Psoas muscle (tissue), 8 donors: ENCODE data around the gene CRYBB1. TPM values are rescaled to one million over a fixed set of nuclear protein-coding genes. Genes with fewer than 3 reads are reported as not detected.

Experiments
- ATAC-seq, 4 donors: fragments of 200-7000 bp; cut with Tn5 transposase; one replicate each; pipeline ENCODE4 v1.9.1; 2020; ENCODE audit warnings: moderate library complexity in 3 of 4, mild to moderate bottlenecking in 2 of 4
- DNase-seq, 2 donors: peaks; one replicate each; pipeline ENCODE4 v3.0.0-alpha.2; 2020
- H3K27ac ChIP-seq: fragments of 200-600 bp; one replicate; pipeline ENCODE4 v1.8.0; 2022
- H3K27me3 ChIP-seq, 3 donors: fragments of 200-600 bp in 1 of 3; one replicate each; pipeline versions ENCODE4 v1.6.1 to v1.8.0; 2013 to 2022; ENCODE audit warnings: low read length in 2 of 3, mild to moderate bottlenecking in 2 of 3, moderate library complexity in 1 of 3; ENCODE audit not compliant: insufficient read depth in 3 of 3
- H3K36me3 ChIP-seq, 2 donors: fragments of 200-600 bp in 1 of 2; one replicate each; pipeline versions ENCODE4 v1.6.1 to v1.8.0; 2013 to 2022; ENCODE audit warnings: low read depth in 1 of 2, mild to moderate bottlenecking in 1 of 2, moderate library complexity in 1 of 2; ENCODE audit not compliant: insufficient read depth in 1 of 2
- H3K4me1 ChIP-seq: fragments of 200-600 bp; one replicate; pipeline ENCODE4 v1.8.0; 2022
- H3K4me3 ChIP-seq: fragments of 200-600 bp; one replicate; pipeline ENCODE4 v1.8.0; 2022; ENCODE audit warnings: mild to moderate bottlenecking
- H3K9me3 ChIP-seq: fragments of 200-600 bp; one replicate; pipeline ENCODE4 v1.8.0; 2022
- CTCF ChIP-seq: fragments of 200-600 bp; IDR thresholded peaks from one replicate; pipeline ENCODE4 v1.8.0; 2022; ENCODE audit warnings: antibody characterized with exemption
- WGBS, 3 donors: extraction: QIAGEN DNeasy Blood & Tissue Kit; methylation state at CpG; one replicate each; pipeline versions ENCODE4 v1.1.6 to v1.1.7; 2013; 5-methylcytosine and 5-hydroxymethylcytosine counted together
- intact Hi-C, 2 donors: fragments of 100-400 bp; cut with DNase I; formaldehyde crosslinking; loops; one replicate each; pipeline versions ENCODE4 v1.11.0 to v1.14.2; 2022
- long read RNA-seq, 2 donors: library from polyadenylated mRNA; unstranded; transcript quantifications; one replicate each; pipeline ENCODE4 v2.0.0, GENCODE V29; 2021
- polyA plus RNA-seq, 3 donors: library from polyadenylated mRNA; stranded (reverse); fragments of 200-250 nt; gene quantifications; one replicate each; pipeline ENCODE4 v1.2.3, GENCODE V29; 2013
- total RNA-seq, 4 donors: library from RNA; stranded (reverse); fragmentation: NEBNext Ultra II Directional in 2 of 4; extraction: Animal tissue kit (Norgen Biotek cat#: 25700) in 2 of 4; gene quantifications; one replicate each; pipeline versions ENCODE4 v1.2.1 to v1.2.4, GENCODE V29; 2021 to 2023
- donor health status: healthy with polysubstance abuse.
- donor health status: DM: no; HTN: no; CAD: no; lungs with moderate emphysema.
- donor health status: Bipolar disorder and iron deficiency.
- donor health status: healthy.
- donor health status: DM: yes; HTN: yes; CAD: no.
- donor health status: DM: no; HTN: no; CAD: no.
- donor health status: DM: no; HTN: no; CAD: no.
- donor health status: DM: yes; HTN: yes; CAD: no.

CRYBB1 gene
- total RNA-seq (under 1 TPM in 3 of 4 donors, not detected in 1; 0.22 to 0.25 (median 0.25) TPM), polyA plus RNA-seq (under 1 TPM in 2 of 3 donors, not detected in 1; 0.14 to 0.21 TPM)
- long read RNA-seq, donor 1, partial matches to known transcripts: 1 of 1 reads
- long read RNA-seq, donor 1, other reads (novel, unspliced or antisense): 0 of 1 reads
- long read RNA-seq, donor 2: 0 reads

DNA sequence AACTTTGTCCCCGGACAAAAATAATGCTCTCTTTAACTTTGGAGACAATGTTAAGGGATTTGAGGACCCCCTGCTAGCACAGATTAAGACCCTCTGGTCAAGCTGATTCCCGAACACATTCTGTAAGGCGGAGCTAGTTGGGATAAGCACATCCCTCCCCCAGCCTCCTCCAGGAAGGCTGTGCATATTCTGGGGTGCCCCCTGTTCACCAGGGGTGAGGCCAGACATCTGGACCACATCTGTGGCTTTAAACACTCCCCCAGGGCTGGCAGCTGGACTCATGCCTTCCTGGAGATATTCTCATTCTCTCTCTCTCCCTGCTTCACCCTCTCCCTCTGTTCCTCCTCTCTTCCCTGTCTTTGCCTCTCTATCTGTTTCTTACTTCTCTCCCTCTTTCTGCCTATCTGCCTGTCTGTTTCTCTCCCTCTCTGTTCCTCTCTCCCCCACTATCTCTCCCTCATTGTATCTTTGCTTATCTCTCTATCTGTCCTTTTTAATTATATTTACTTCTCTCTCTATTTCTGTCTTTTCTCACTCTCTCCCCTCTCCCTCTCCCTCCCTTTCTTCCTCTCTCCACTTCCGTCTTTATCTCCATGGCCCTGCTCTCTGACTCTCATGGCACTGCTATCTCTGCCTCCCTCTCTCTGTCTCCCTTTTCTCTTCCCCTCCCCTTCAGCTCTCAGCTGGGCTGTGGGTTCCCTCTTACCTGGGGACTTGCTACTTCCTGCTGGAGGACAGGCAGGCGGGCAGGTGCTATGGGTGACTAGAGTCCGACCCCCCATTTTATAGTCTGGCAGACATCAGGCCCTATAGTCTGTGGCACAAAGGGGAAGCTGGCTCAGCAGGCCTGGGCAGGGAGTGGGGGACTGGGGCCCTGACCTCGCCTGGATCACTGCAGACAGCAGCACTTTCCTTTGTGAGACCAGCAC, at the start of gene CRYBB1:
Gene CRYBB1, minus strand, starts transcription at position 757 of the 929 bp plus-strand sequence. CDS start 1,708 bp downstream, outside the sequence.
- 75 to 83% (median 80%) methylated on average over 7 of the region's 7 CpGs for WGBS, 3 donors
- H3K27ac ChIP-seq: no peak within 1 kb of the TSS
- H3K4me1 ChIP-seq: no peaks in the 10 kb centered on the region
- no peak for TF ChIP-seq CTCF
- no peaks in the 10 kb centered on the region for H3K36me3 ChIP-seq
- no peak within 1 kb of the TSS for H3K4me3 ChIP-seq
- H3K27me3 ChIP-seq: peaks cover 0 to 6% (median 0%) of the 10 kb centered on the region in 3 donors
- DNase-seq (peak in 1 of 2 donors; percentile 58), ATAC-seq (no peak)
- intact Hi-C loops: no loop called here
- H3K9me3 ChIP-seq: no peaks in the 10 kb centered on the region

- intact Hi-C loops: loop anchor here (5.0 to 10.0 kb wide), 2 partner anchors 270 to 272 kb away; no protein-coding TSS in a partner anchor
- Histone ChIP-seq H3K27ac (no peak overlapping the region), H3K4me3 (no peak overlapping the region), H3K9me3 (no peaks in the 10 kb centered on the region), H3K36me3 (no peaks in the 10 kb centered on the region), H3K27me3 (peaks cover 0 to 14% (median 4%) of the 10 kb centered on the region in 3 donors), H3K4me1 (peaks cover 4% of the 10 kb centered on the region)
- TF ChIP-seq CTCF: no peak
- ATAC-seq (no peak), DNase-seq (no peak)
- 82 to 88% (median 83%) methylated on average over 12 to 13 of the region's 13 CpGs for WGBS, 3 donors
Measured at GRCh38 chr22:26667140-26667539, 49.3 kb upstream of the CRYBB1 start.

DNA sequence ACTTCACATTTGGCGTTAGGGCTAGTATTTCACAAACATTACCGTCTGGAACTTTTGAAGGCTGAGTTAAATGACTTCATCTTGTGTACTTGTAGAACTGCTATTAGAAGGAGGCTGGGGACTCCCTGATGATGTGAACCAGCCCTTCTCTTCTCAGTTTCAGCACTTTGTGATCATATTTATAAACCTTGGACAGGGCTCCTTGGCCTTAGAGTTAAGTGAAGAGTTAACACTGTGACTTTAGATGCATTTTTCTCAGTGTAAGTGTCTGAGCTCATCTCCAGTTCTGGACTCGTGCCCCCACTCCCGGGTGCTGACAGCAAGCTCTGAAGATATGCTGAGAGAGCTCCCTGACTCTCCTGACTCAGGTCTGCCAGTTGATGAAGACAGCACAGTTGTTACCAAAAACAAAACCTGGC, 48.0 kb upstream of the CRYBB1 start:
- DNase-seq (no peak), ATAC-seq (no peak)
- WGBS, 3 donors: 19 to 32% (median 22%) methylated on average over 4 of the region's 4 CpGs
- intact Hi-C loops: loop anchor here (5.0 to 10.0 kb wide), 2 partner anchors 269 to 271 kb away; no protein-coding TSS in a partner anchor
- Histone ChIP-seq H3K36me3 (no peaks in the 10 kb centered on the region), H3K4me3 (no peak overlapping the region), H3K4me1 (no peaks in the 10 kb centered on the region), H3K9me3 (no peaks in the 10 kb centered on the region), H3K27me3 (peaks cover 0 to 21% (median 4%) of the 10 kb centered on the region in 3 donors), H3K27ac (no peak overlapping the region)
- TF ChIP-seq CTCF: no peak

- intact Hi-C loops: loop anchor here in 1 of 2 donors (10.0 kb wide), 1 partner anchor 269 kb away; no protein-coding TSS in a partner anchor
- Histone ChIP-seq H3K9me3 (no peaks in the 10 kb centered on the region), H3K4me1 (peaks cover 7% of the 10 kb centered on the region), H3K27me3 (peaks cover 0 to 32% (median 4%) of the 10 kb centered on the region in 3 donors), H3K27ac (no peak overlapping the region), H3K4me3 (no peak overlapping the region), H3K36me3 (no peaks in the 10 kb centered on the region)
- no peak for DNase-seq
- 49 to 64% (median 56%) methylated on average over 9 of the region's 9 CpGs for WGBS, 3 donors
- ATAC-seq: no peak
- TF ChIP-seq CTCF: no peak
Measured at GRCh38 chr22:26663374-26663923, 45.6 kb upstream of the CRYBB1 start.
